HG03442 (cell line): ENCODE data around the gene PDZRN4.
"Not testable (repeated sequence)": the region's sequence is repeated elsewhere in the genome, so short reads cannot be mapped to it uniquely, and the experiment has no call there.

Experiments
- ATAC-seq: cut with Tn5 transposase; IDR thresholded peaks from one replicate; pipeline ENCODE4 v1.9.1; 2021; ENCODE audit warnings: mild to moderate bottlenecking, moderate library complexity; ENCODE audit not compliant: unreplicated experiment

PDZRN4 gene

GRCh38 chr12:41280341-41281095 lies 92.4 kb downstream of the PDZRN4 start:
- ATAC-seq, result not testable (repeated sequence)

GRCh38 chr12:41285470-41285869 lies 97.3 kb downstream of the PDZRN4 start:
- not testable (repeated sequence) for ATAC-seq

- ATAC-seq, result no peak
Observed at GRCh38 chr12:41286426-41286825, 98.3 kb downstream of the PDZRN4 start.

- no peak for ATAC-seq
Observed at GRCh38 chr12:41287500-41288141, 99.5 kb downstream of the PDZRN4 start.

- no peak for ATAC-seq
Observed at GRCh38 chr12:41288142-41288811, 100.2 kb downstream of the PDZRN4 start.

GRCh38 chr12:41289501-41289900 lies 101.4 kb downstream of the PDZRN4 start:
- ATAC-seq, result no peak

GRCh38 chr12:41293011-41293410 lies 104.9 kb downstream of the PDZRN4 start:
- ATAC-seq, result no peak

GRCh38 chr12:41293461-41293860 lies 105.3 kb downstream of the PDZRN4 start:
- ATAC-seq, result no peak

- ATAC-seq, result no peak
Observed at GRCh38 chr12:41302979-41303403, 114.9 kb downstream of the PDZRN4 start.

GRCh38 chr12:41304526-41304925 lies 116.4 kb downstream of the PDZRN4 start:
- no peak for ATAC-seq

GRCh38 chr12:41310367-41310766 lies 122.2 kb downstream of the PDZRN4 start:
- ATAC-seq, result no peak

GRCh38 chr12:41311883-41312282 lies 123.8 kb downstream of the PDZRN4 start:
- ATAC-seq, result no peak

- not testable (repeated sequence) for ATAC-seq
Observed at GRCh38 chr12:41312451-41312850, 124.3 kb downstream of the PDZRN4 start.

GRCh38 chr12:41325336-41325735 lies 137.2 kb downstream of the PDZRN4 start:
- no peak for ATAC-seq

- ATAC-seq, result no peak
Observed at GRCh38 chr12:41327096-41327895, 139.2 kb downstream of the PDZRN4 start.

- no peak for ATAC-seq
Observed at GRCh38 chr12:41333974-41334373, 145.9 kb downstream of the PDZRN4 start.

- ATAC-seq, result no peak
Observed at GRCh38 chr12:41334390-41334789, 146.3 kb downstream of the PDZRN4 start.

GRCh38 chr12:41336041-41336549 lies 148.0 kb downstream of the PDZRN4 start:
- ATAC-seq, result no peak

GRCh38 chr12:41339784-41340183 lies 151.7 kb downstream of the PDZRN4 start:
- ATAC-seq, result no peak

GRCh38 chr12:41344776-41345470 lies 156.8 kb downstream of the PDZRN4 start:
- no peak for ATAC-seq
